ENCODE data around the gene OR51M1. TPM values are rescaled to one million over a fixed set of nuclear protein-coding genes. Genes with fewer than 3 reads are reported as not detected.
A peak's percentile ranks its signal among the peaks of the same experiment; 100 is the strongest.

Gene OR51M1
- polyA plus RNA-seq, 3 donors = not detected

- no peak for DNase-seq (ENCODE audit: extremely low read depth in 1 of 11, low read depth in 9 of 11, low spot score in 4 of 11)
These were observed 13.8 kb upstream of the OR51M1 start for GRCh38 chr11:5369789-5370188.

DNA sequence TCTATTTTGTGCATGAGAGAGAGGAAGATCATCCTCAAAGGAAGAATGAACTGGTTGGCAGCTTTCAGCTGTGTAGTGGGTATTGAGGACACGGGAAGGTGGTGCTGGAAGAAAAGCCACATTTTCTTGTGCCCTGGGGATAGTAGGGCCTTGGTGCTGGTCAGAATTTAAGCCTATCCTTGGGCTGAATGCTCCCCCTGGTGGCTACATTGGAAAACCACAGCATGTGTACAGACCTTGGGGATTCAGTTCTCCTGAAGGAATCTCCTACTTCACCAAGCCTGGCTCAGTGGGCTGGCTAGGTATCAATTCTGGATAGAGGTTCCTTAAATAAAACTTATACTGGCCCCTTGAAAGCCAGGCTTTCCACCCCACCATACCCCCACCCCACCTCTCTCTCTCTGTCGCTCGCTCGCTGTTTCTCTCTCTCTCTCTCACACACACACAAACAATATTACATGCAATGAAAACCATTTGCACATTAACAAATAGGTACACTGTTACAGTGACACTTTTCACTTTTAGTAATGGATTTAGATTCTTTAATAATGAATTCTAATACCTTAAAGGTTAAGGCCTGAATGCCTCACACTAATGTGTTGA, 2.8 kb upstream of the OR51M1 start:
- DNase-seq (ENCODE audit: extremely low read depth in 1 of 11, low read depth in 9 of 11, low spot score in 4 of 11) = peak; percentile 5 to 31 (median 17)

DNA sequence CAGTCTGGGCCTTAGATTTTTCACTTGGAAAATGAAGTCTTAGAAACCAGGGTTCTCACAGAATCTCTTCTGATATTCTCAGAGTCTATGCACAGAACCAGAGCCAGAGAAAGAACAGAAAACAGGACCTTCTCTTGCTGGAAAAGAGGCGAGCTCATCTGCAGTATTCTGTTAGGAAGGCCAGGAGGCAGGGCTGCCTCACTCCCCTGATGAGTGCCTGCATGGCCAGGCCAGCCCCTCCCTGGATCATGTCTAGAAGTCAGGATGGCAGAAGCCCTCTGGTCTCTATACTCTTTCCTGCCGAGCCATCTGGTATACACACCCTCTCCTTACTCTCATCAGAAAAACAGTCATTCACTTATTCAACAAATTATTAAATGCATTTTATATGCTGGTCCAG, 723 bp downstream of the OR51M1 start:
- no peak for DNase-seq (ENCODE audit: extremely low read depth in 1 of 11, low read depth in 9 of 11, low spot score in 4 of 11)

- no peak for DNase-seq (ENCODE audit: extremely low read depth in 1 of 11, low read depth in 9 of 11, low spot score in 4 of 11)
These were observed 6.6 kb downstream of the OR51M1 start for GRCh38 chr11:5390210-5390609.

DNA sequence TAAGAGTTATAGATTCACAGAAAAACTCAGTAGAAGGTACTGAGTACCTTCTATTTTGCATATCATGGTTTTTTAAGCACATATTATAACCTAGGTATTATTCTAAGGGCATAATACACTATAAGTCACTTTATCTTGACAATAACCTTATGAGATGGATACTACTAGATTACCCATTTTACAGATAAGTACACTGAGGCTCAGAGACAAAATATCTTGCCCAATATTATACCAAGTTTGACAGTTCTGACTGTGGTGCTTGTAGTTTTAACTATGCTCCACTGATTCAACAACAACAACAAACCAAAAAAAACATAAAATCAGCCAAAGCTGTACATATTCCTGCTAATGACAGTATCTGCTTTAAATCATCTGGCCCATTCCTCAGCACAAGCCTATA, 10.5 kb downstream of the OR51M1 start:
- no peak for DNase-seq (ENCODE audit: extremely low read depth in 1 of 11, low read depth in 9 of 11, low spot score in 4 of 11)

GRCh38 chr11:5398936-5399335, 15.3 kb downstream of the OR51M1 start:
- DNase-seq (ENCODE audit: extremely low read depth in 1 of 11, low read depth in 9 of 11, low spot score in 4 of 11) = no peak

GRCh38 chr11:5405173-5405572, 21.6 kb downstream of the OR51M1 start:
- no peak for DNase-seq (ENCODE audit: extremely low read depth in 1 of 11, low read depth in 9 of 11, low spot score in 4 of 11)

DNA sequence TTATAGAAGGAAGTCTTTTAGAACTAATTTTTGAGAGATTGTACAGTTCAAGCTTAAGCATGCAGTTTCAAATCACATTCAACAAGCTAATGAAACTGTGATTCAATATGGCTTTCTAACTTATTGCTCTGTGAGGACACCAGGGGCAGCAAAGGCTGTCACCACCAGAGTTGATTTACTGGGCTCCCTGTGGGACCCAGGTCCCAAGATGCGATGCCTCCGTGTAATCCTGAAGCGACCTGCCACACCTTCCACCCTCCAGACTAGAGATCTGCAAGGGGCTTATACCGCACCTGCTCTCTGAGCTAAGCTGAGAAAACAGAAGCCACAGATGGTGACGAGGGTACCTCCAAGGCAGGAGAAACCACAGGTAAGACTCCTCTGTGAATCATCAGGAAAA, 37.4 kb downstream of the OR51M1 start:
- DNase-seq (ENCODE audit: extremely low read depth in 1 of 11, low read depth in 9 of 11, low spot score in 4 of 11) = no peak

- DNase-seq (ENCODE audit: extremely low read depth in 1 of 11, low read depth in 9 of 11, low spot score in 4 of 11) = no peak
These were observed 38.2 kb downstream of the OR51M1 start, which contains the start of gene OR51Q1 for GRCh38 chr11:5421811-5422210. TSS of gene OR51Q1 (plus strand) at chr11:5422111. CDS start at chr11:5422201, 90 bp downstream.

GRCh38 chr11:5423131-5423530, 39.5 kb downstream of the OR51M1 start:
- DNase-seq (ENCODE audit: extremely low read depth in 1 of 11, low read depth in 9 of 11, low spot score in 4 of 11) = no peak

- DNase-seq (ENCODE audit: extremely low read depth in 1 of 11, low read depth in 9 of 11, low spot score in 4 of 11) = no peak
These were observed 57.8 kb downstream of the OR51M1 start, which contains the start of gene OR51I1 for GRCh38 chr11:5441414-5441813. TSS of gene OR51I1 (minus strand) at chr11:5441514. CDS start at chr11:5441514, 0 bp downstream.

Other genes with a start within 250 kb of the OR51M1 start
- gene OR52A5, start 245.5 kb upstream of the OR51M1 start, polyA plus RNA-seq (ENCODE audit: insufficient read length in 3 of 3) = not detected
- gene OR52A1, start 229.1 kb upstream of the OR51M1 start, polyA plus RNA-seq (ENCODE audit: insufficient read length in 3 of 3) = under 1 TPM in 2 of 3 donors, not detected in 1; 0.01 to 0.05 TPM
- gene OR51V1, start 183.1 kb upstream of the OR51M1 start, polyA plus RNA-seq (ENCODE audit: insufficient read length in 3 of 3) = not detected
- gene HBB, start 156.7 kb upstream of the OR51M1 start, polyA plus RNA-seq (ENCODE audit: insufficient read length in 3 of 3) = 100 to 1,000 TPM; 110 to 331 (median 134) TPM
- gene HBD, start 149.3 kb upstream of the OR51M1 start, polyA plus RNA-seq (ENCODE audit: insufficient read length in 3 of 3) = 1 to 10 TPM; 1.2 to 2.1 (median 1.8) TPM
- gene HBG1, start 134.0 kb upstream of the OR51M1 start, polyA plus RNA-seq (ENCODE audit: insufficient read length in 3 of 3) = 100 to 1,000 TPM; 304 to 877 (median 766) TPM
- gene HBG2, start 129.0 kb upstream of the OR51M1 start, polyA plus RNA-seq (ENCODE audit: insufficient read length in 3 of 3) = 1,000 to 10,000 TPM; 1,167 to 4,071 (median 1,615) TPM
- 10 to 100 TPM in 1 of 3 donors, 1 to 10 TPM in 2; 2.4 to 26.1 (median 9.6) TPM for gene HBE1, start 113.9 kb upstream of the OR51M1 start, polyA plus RNA-seq (ENCODE audit: insufficient read length in 3 of 3)
- gene OR51B4, start 81.9 kb upstream of the OR51M1 start, polyA plus RNA-seq (ENCODE audit: insufficient read length in 3 of 3) = under 1 TPM in 2 of 3 donors, not detected in 1; 0.11 to 0.27 TPM
- gene OR51B2, start 59.5 kb upstream of the OR51M1 start, polyA plus RNA-seq (ENCODE audit: insufficient read length in 3 of 3) = not detected
- gene OR51B5, start 40.3 kb upstream of the OR51M1 start, polyA plus RNA-seq (ENCODE audit: insufficient read length in 3 of 3) = under 1 TPM; 0.33 to 0.56 (median 0.50) TPM
- not detected for gene OR51B6, start 32.3 kb upstream of the OR51M1 start, polyA plus RNA-seq (ENCODE audit: insufficient read length in 3 of 3)
- not detected for gene OR51Q1, start 38.3 kb downstream of the OR51M1 start, polyA plus RNA-seq (ENCODE audit: insufficient read length in 3 of 3)
- not detected for gene OR51I1, start 57.7 kb downstream of the OR51M1 start, polyA plus RNA-seq (ENCODE audit: insufficient read length in 3 of 3)
- under 1 TPM in 1 of 3 donors, not detected in 2; 0.09 TPM for gene OR51I2, start 65.5 kb downstream of the OR51M1 start, polyA plus RNA-seq (ENCODE audit: insufficient read length in 3 of 3)
- gene OR52D1, start 104.9 kb downstream of the OR51M1 start, polyA plus RNA-seq (ENCODE audit: insufficient read length in 3 of 3) = not detected
- not detected for gene UBQLN3, start 126.1 kb downstream of the OR51M1 start, polyA plus RNA-seq (ENCODE audit: insufficient read length in 3 of 3)
- under 1 TPM; 0.56 to 0.85 (median 0.62) TPM for gene UBQLNL, start 132.9 kb downstream of the OR51M1 start, polyA plus RNA-seq (ENCODE audit: insufficient read length in 3 of 3)
- gene OR52H1, start 164.7 kb downstream of the OR51M1 start, polyA plus RNA-seq (ENCODE audit: insufficient read length in 3 of 3) = not detected
- gene OR52B6, start 197.1 kb downstream of the OR51M1 start, polyA plus RNA-seq (ENCODE audit: insufficient read length in 3 of 3) = not detected
- 10 to 100 TPM; 22.2 to 30.3 (median 24.0) TPM for gene TRIM6, start 212.8 kb downstream of the OR51M1 start, polyA plus RNA-seq (ENCODE audit: insufficient read length in 3 of 3)
- 10 to 100 TPM in 1 of 3 donors, 1 to 10 TPM in 2; 7.3 to 10.7 (median 7.9) TPM for gene TRIM34, start 241.2 kb downstream of the OR51M1 start, polyA plus RNA-seq (ENCODE audit: insufficient read length in 3 of 3)

Data from renal cortex interstitium (tissue), 11 donors.